IPS DF 4.7 (cell line): ENCODE data around the gene SHLD2.
"Not testable (repeated sequence)": the region's sequence is repeated elsewhere in the genome, so short reads cannot be mapped to it uniquely, and the experiment has no call there.

Experiments used
- DNase-seq: peaks from one replicate; pipeline ENCODE4 v3.0.0-alpha.2; 2013; ENCODE audit warnings: low spot score; ENCODE audit errors: extremely low read depth

SHLD2 gene

GRCh38 chr10:87137478-87137877 is 42.5 kb downstream of the SHLD2 start:
- DNase-seq = not testable (repeated sequence)

DNA sequence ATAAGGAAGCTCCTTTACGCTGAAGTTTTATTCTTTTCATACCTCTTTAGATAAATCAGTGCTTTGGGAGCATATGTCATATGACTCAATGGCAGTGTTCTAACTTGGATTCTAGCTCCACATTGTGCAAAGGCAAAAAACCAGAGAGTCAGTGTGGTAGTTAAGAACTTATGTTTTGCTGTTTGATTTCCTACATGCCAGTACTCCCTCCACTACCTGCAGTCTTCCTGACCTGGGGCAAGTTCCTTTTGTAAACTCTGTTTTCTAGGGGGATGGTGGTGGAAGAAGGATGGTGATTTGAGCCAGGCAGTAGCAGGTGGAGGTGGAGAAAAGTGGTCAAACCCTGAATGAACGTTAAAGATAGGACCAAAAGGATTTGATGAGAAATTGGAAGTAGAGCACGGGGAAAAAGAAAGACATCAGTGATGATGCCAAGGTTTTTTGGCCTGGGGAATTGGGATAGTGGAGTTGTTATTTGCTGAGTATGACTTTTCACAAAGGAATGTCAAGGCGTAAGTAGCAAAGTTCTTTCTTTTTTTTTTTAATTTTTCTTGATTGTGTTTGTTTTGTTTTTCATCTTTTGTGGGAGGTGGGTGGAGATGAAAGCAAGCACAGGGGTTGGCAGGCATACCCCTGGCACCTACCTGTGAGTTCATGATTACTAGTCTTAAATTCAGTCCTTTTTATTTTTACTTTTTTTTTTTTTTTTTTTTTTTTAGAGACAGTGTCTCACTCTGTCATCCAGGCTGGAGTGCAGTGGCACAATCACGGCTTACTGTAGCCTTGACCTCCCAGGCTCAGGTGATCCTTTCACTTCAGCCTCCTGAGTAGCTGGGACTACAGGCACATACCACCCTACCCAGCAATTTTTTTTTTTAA is 47.5 kb downstream of the SHLD2 start:
- DNase-seq = not testable (repeated sequence)

DNA sequence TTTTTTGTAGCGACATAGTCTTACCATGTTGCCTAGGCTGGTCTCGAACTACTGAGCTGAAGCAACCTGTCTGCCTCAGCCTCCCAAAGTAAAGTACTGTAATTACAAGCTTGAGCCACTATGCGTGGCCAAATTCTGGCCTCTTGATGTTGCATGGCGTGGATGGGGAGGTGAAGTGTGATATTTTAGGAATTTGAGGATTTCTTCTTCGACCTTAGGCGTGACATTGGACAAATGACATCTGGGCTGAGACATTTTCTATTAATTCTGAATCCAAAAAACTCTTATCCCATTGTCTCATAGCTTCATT is 48.1 kb downstream of the SHLD2 start:
- not testable (repeated sequence) for DNase-seq

GRCh38 chr10:87145598-87145997 is 50.6 kb downstream of the SHLD2 start:
- not testable (repeated sequence) for DNase-seq

- DNase-seq = not testable (repeated sequence)
These were observed 54.1 kb downstream of the SHLD2 start for GRCh38 chr10:87149020-87149609.

GRCh38 chr10:87151516-87151915 is 56.5 kb downstream of the SHLD2 start:
- not testable (repeated sequence) for DNase-seq

- not testable (repeated sequence) for DNase-seq
These were observed 61.8 kb downstream of the SHLD2 start for GRCh38 chr10:87156841-87157240.

DNA sequence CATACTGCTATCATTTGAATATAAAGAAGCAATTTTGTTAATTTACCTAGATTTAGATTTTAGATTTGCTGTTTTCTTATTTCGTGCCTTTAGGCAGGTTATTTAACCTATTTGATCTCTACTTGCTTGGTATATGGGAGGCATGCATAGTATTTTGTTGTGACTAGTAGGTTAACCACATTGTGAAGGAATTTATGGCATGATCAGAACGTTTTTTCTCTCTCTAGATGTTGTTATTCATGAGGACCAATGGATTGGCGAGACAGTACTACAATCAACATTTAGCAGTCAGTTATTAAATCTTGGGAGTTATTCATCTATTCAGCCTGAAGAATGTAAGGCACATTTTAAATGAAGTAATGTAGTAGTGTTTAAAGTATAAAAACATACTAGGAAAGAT is 62.8 kb downstream of the SHLD2 start:
- not testable (repeated sequence) for DNase-seq

DNA sequence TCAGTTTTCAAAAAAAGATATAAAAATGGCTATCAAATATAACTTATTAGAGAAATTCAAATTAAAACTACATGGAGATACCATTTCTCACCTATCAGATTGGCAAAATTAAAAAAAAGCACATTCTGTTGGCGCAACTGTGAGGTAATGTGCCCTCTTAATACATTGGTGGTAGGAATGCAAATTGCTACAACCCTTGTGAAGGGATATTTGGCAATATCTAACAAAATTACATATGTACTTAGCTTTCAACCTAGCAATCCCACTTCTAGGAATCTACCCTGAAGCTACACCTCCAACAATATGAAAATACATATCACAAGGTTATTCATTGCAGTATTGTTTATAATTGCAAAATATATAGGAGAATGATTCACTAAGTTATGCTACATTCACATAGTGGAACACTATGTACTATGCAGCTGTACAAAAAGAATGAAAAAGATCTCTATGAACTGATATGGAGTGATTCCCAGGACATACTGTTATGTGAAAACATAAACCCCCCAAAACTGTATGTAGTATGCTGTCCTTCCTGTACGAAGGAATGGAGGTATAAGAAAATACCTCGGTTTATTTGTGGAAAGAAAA is 67.8 kb downstream of the SHLD2 start:
- not testable (repeated sequence) for DNase-seq

DNA sequence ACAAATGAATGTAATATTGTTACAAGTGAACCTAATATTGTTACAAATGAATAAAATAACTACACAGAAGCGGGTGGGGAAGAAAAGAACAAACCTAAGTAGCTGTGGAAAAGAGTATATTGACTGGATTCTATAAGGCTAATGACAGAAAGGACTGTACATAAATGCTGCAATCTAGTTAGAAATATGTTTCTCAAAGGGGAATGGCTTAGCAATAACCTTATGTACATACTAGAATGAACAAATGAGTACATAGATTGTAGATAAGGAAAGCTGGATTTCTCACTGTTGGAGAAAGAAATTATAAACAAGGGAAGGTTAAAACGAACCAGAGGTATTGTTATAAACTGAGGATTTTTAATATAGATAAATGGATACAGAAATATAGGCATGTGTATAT is 68.4 kb downstream of the SHLD2 start:
- not testable (repeated sequence) for DNase-seq

GRCh38 chr10:87169857-87170256 is 74.9 kb downstream of the SHLD2 start:
- not testable (repeated sequence) for DNase-seq

GRCh38 chr10:87170705-87171104 is 75.7 kb downstream of the SHLD2 start:
- not testable (repeated sequence) for DNase-seq

- DNase-seq = not testable (repeated sequence)
These were observed 76.7 kb downstream of the SHLD2 start for GRCh38 chr10:87171670-87172069.

DNA sequence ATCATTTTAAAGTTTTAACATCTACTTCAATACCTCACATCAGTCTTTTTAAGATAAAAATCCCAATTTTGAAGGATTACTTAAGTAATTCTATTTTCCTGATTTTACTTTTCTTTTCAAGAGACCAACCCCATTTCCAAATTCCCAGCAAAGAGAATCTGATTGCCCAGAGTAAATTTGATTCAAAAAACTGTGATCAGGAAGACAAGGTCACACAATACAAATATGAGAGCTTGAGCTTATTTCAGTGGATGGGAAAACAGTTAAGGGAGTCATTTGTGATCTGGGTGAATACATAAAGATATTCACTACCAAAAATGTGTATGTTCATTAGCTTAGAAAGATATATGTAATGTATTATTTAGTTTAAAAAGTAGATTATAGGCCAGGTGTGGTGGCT is 77.2 kb downstream of the SHLD2 start:
- DNase-seq = not testable (repeated sequence)

DNA sequence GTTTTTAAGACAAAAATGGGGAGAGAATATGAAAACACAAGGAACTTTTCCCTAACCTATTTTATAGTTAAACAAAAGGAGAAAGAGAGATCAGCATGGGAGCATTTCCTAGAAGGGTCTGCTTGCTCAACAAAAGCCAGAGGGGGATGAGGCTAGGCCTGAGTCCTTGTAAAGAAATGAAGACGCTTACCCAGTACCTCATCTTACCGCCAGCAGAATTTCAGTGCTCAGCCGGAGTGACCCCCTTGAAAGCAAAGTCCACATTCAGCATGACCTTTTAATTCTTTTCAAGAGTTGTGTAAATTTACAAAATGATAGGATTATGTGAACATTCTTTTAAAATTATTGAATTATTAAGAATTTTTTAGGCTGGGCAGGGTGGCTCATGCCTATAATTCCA is 82.6 kb downstream of the SHLD2 start:
- DNase-seq = not testable (repeated sequence)

DNA sequence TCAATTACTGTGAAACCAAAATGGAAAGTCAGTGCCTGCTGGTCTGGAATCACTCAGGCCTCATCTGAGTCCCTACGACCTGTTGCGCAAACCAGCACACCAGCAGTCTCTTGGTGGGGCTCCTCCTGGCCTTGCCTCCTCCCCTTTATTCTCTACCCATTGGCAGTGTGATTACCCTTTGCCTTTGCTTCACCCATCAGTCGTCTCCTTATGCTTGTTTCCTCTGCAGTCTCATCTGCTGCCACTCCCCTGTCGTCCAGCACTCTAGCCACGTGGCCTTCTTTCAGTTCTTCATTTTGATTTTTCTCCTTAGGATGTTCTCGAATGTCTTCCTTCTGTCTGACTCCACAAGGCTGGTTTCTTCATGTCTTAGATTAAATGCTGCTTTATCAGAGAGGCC is 89.4 kb downstream of the SHLD2 start:
- not testable (repeated sequence) for DNase-seq

GRCh38 chr10:87186016-87186415 is 91.0 kb downstream of the SHLD2 start:
- DNase-seq = not testable (repeated sequence)

GRCh38 chr10:87187573-87187972 is 92.6 kb downstream of the SHLD2 start:
- not testable (repeated sequence) for DNase-seq

DNA sequence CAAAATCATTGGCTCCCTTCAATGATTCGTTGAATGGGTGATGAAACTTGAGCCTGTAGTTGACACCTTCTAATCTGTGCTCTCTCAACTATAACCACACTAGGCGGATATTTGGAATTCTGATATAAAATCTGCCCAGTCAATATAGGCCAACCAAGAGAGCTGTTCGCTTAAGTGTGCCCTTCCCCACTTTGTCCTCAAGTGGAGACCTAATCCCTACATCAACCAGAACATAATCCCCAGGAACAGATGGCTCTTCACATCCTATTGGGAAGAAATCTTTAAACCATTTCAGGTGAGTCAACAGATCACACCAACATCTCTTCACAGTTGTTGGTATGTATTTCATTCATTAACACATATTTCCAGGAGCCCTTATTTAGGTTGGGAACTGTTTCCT is 96.8 kb downstream of the SHLD2 start:
- DNase-seq = not testable (repeated sequence)

DNA sequence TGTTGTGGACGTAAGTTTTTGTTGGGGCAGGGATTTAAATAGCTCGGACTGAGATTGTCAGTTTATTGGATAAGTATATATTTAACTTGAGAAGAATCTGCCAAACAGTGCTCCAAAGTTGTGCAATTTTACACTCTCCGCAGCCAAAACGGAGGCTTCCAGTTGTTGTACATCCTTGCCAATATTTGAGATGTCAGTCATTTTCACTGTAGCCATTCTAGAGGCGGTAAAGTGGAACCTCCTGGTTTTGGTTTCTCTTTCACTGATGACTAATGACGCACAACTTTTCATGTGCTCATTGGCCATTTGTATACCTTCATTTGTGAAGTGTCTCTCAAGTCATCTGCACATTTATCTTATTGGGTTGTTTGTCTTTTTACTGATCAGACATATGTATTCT is 105.9 kb downstream of the SHLD2 start:
- not testable (repeated sequence) for DNase-seq

- DNase-seq = not testable (repeated sequence)
These were observed 109.8 kb downstream of the SHLD2 start for GRCh38 chr10:87204801-87205200.

DNA sequence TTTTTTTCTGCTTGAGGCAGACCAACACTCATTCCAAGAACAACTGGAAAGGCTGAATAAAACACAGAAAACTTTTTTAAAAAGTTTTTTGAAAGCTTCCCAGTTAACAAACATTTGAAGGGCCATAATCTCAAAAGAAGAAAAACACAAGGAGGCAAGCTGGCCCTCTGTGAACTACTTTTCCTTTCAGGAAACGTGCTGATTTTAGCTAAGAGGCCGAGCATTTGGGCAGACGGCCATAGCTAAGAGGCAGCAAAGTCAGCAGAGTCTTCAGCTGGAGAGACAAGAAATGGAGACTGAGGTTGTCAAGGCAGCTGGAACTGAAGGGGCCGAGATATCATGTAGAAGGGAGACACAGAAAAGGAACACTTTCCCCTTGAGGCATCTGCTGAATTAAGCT is 111.9 kb downstream of the SHLD2 start:
- DNase-seq = not testable (repeated sequence)
